SU-DHL-6 (cell line): ENCODE results near the gene SNRNP200.

Source experiments
- CTCF ChIP-seq: fragments of 200-600 bp; sonication (generic); IDR thresholded peaks from one replicate; pipeline ENCODE4 v1.5.1; 2017; ENCODE audit warnings: antibody characterized with exemption, mild to moderate bottlenecking, low read length, moderate library complexity; ENCODE audit not compliant: insufficient read depth, poor library complexity, severe bottlenecking
- EZH2phosphoT487 ChIP-seq: fragments of 200-600 bp; sonication (generic), shearing (Covaris generic); conservative IDR thresholded peaks from 2 replicates; pipeline ENCODE4 v1.6.1; 2018; ENCODE audit warnings: mild to moderate bottlenecking, antibody characterized with exemption, low read length, moderate library complexity, mixed read lengths

- TF ChIP-seq CTCF (no peak), EZH2phosphoT487 (no peak)
Observed at GRCh38 chr2:96267159-96267971, 38.0 kb downstream of the SNRNP200 start.
